LNCAP (cell line): Measurements from ENCODE around the gene DLST.

Source experiments
- CTCF ChIP-seq: fragments of 450-650 bp; IDR thresholded peaks from 2 replicates; pipeline ENCODE4 v1.5.1; 2017; ENCODE audit warnings: mild to moderate bottlenecking

The DLST gene

GRCh38 chr14:74875941-74876913 is 5.5 kb upstream of the DLST start, which contains the start of gene PROX2:
TSS of gene PROX2 (minus strand) at chr14:74876145. CDS start at chr14:74863834, 12,311 bp downstream.
- TF ChIP-seq CTCF, result no peak

DNA sequence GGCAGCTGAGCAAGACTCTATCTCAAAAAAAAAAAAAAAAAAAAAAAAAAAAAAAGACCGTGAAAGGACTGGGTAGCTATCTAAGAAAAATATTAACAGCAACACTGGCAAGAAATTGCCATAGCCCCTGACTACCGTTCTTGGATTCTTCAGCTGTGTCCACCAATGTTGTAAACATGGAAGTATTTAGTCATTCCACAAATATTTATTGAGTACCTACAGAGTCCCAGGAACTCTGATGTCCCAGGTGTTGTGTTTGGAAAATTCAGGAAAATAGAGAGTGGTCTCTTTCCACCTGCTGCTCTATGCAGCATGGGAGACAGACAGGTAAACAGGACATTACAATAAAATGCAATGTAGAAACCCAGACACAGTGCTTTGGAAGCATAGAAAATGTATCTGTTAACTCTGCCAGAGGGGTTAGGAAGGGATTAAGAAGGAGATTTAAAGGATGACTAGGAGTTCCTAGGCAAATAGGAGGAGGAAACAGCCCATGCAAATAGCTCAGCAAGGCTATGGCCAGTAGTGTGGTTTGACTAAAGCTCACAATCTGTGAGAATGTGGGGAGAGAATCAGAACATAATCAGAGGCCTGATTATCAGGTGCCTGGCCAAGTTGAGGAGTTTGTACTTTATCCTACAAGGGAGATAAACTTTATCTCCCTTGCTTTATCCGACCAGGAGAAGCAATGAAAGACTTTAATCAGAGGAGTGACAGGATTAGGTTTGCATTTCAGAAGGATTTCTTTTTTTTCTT is 2.1 kb upstream of the DLST start:
- TF ChIP-seq CTCF, result no peak

DNA sequence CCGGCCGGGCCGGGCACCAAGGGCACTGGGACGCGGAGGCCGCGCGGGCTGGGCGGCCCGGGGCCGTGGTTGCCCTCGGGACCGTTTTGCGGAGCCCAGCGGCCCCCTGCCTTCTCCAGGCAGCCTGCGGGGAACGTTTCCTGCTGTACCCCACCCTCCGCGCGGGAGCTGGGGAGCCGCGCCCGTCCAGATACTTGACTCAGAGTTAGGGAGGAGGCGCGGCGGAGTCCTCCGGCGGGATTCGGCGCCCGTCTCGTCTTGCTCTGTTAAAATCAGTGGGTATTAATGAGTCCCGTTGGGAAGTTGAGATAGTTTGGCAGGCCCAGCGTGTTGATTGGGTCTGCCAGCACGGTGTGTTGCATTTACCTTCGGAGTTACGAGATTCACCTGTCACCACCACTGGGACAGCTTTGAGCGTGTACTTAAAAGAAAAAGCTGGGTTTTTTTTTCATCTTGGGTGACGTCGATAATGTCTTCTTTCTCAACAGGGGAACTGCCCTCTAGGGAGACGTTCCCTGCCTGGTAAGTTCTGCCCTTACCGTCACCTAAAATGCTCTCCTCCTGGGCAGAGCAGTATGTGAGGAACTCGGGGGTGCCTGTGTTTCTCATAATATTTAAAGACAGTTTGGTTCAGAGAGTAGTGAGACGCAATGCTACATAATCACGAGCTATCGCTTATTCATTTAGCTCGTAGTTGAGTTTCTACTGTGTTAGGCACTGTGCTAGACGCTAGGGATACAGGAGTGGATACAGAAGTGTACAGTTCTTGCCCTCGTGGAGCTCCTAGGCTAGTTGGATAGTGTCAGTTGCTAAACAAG is 596 bp downstream of the DLST start:
- no peak for TF ChIP-seq CTCF

DNA sequence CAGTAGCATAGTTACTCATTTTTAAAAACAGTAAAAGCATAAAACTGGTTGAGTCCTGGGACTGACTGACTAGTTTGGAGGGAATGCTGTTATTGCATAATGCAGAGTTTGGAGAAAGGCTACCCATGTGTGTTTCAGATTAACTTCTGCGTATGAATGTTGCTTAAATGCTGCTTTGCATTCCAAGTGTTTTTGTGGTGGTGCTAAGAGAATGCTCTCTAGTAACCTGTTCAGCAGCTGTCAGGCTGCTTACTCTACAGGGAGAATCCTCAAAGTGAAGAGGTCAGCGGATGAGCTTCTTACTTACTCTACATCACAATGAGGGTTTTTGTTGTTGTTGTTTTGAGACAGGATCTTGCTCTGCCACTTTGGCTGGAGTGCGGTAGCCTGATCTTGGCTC is 4.3 kb downstream of the DLST start:
- no peak for TF ChIP-seq CTCF

DNA sequence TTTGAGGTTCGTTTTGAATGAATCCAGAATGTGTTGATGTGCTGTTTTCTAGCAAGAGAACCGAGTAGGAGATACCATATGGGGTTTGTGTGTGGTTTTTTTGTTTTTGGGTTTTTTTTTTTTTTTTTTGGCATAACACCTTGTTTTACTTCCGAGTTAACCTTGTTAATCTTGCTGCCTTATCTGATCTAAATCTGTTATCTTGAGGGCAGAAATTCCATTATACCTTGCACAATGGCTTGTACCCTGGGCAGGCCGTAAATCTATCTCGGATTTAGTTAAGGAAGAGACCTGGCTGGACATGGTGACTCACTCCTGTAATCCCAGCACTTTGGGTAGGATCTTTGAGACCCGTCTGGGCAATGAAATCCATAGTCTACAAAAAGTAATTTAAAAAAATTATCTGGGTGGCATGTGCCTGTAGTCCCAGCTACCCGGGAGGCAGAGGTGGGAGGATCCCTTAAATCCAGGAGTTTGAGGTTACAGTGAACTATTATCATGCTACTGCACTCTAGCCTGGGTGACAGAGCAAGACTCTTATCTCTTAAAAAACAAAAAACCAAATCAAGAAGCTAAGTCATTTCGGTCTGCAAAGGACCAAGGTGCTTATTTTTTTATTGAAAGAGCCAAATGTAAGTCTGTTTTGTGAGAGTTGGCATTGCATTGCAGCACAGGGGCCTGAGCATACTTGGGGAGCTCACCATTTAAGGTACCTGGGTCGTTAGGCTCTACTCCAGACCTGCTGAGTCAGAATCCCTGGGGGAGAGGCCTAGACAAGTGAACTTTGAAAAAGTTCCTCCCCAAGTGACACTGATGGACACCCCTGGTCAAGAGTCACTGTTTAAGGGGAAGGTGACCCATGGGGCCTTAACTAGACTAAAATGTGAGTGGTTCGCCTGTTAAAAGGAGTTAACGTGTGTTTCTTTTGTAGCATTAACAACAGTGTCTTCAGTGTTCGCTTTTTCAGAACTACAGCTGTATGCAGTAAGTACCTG is 6.7 kb downstream of the DLST start:
- no peak for TF ChIP-seq CTCF

- TF ChIP-seq CTCF, result no peak
Measured at GRCh38 chr14:74890262-74890661, 8.5 kb downstream of the DLST start.
